ENCODE data around the gene SCP2.

The SCP2 gene

GRCh38 chr1:52970149-52970548, 43.1 kb downstream of the SCP2 start:
- Histone ChIP-seq H3K9me2 (replicated peaks; ENCODE audit: low read depth, low read length) (no peaks in the 10 kb centered on the region), H3K4me2 (ENCODE audit: low read depth, low read length, poor library complexity, severe bottlenecking) (no peak overlapping the region), H3K36me3 (ENCODE audit: insufficient read depth, low read length) (no peaks in the 10 kb centered on the region), H3K9ac (ENCODE audit: low read depth, low read length, poor library complexity, severe bottlenecking) (no peak overlapping the region), H3K27me3 (ENCODE audit: insufficient read depth, low read length, poor library complexity, severe bottlenecking) (no peaks in the 10 kb centered on the region), H3K79me2 (ENCODE audit: insufficient read depth, low read length) (no peaks in the 10 kb centered on the region), H2AFZ (ENCODE audit: low read length) (no peak overlapping the region), H4K20me1 (ENCODE audit: insufficient read depth, low read length, poor library complexity, severe bottlenecking) (no peaks in the 10 kb centered on the region), H3K4me3 (ENCODE audit: low read length, poor library complexity, severe bottlenecking) (no peak overlapping the region), H3K9me3 (ENCODE audit: insufficient read depth, low read depth, low read length) (no peaks in the 10 kb centered on the region), H3K4me1 (ENCODE audit: insufficient read depth, low read length, poor library complexity, severe bottlenecking) (no peaks in the 10 kb centered on the region), H3F3A (ENCODE audit: low read depth) (no peaks in the 10 kb centered on the region)
- TF ChIP-seq EZH2phosphoT487 (IDR thresholded peaks at IDR 0.05; ENCODE audit: borderline replicate concordance), result no peak
- peak; percentile 67 for TF ChIP-seq CTCF (conservative IDR thresholded peaks at IDR 0.05; ENCODE audit: low read length)

GRCh38 chr1:52973841-52974240, 46.8 kb downstream of the SCP2 start:
- peaks cover 8% of the 10 kb centered on the region for H3K4me1 ChIP-seq (ENCODE audit: insufficient read depth, low read length, poor library complexity, severe bottlenecking)
- no peak overlapping the region for H3K4me2 ChIP-seq (ENCODE audit: low read depth, low read length, poor library complexity, severe bottlenecking)
- H3F3A ChIP-seq (ENCODE audit: low read depth), result no peaks in the 10 kb centered on the region
- H3K9ac ChIP-seq (ENCODE audit: low read depth, low read length, poor library complexity, severe bottlenecking), result no peak overlapping the region
- no peaks in the 10 kb centered on the region for H3K27me3 ChIP-seq (ENCODE audit: insufficient read depth, low read length, poor library complexity, severe bottlenecking)
- no peak overlapping the region for H2AFZ ChIP-seq (ENCODE audit: low read length)
- TF ChIP-seq EZH2phosphoT487 (IDR thresholded peaks at IDR 0.05; ENCODE audit: borderline replicate concordance) (no peak), CTCF (conservative IDR thresholded peaks at IDR 0.05; ENCODE audit: low read length) (no peak)
- no peaks in the 10 kb centered on the region for H3K36me3 ChIP-seq (ENCODE audit: insufficient read depth, low read length)
- no peaks in the 10 kb centered on the region for H4K20me1 ChIP-seq (ENCODE audit: insufficient read depth, low read length, poor library complexity, severe bottlenecking)
- H3K79me2 ChIP-seq (ENCODE audit: insufficient read depth, low read length), result no peaks in the 10 kb centered on the region
- no peaks in the 10 kb centered on the region for H3K9me3 ChIP-seq (ENCODE audit: insufficient read depth, low read depth, low read length)
- no peak overlapping the region for H3K4me3 ChIP-seq (ENCODE audit: low read length, poor library complexity, severe bottlenecking)
- no peaks in the 10 kb centered on the region for H3K9me2 ChIP-seq (replicated peaks; ENCODE audit: low read depth, low read length)

GRCh38 chr1:52976183-52977035, 49.3 kb downstream of the SCP2 start:
- Histone ChIP-seq H3K4me3 (ENCODE audit: low read length, poor library complexity, severe bottlenecking) (no peak overlapping the region), H3K36me3 (ENCODE audit: insufficient read depth, low read length) (no peaks in the 10 kb centered on the region), H4K20me1 (ENCODE audit: insufficient read depth, low read length, poor library complexity, severe bottlenecking) (no peaks in the 10 kb centered on the region), H3K27me3 (ENCODE audit: insufficient read depth, low read length, poor library complexity, severe bottlenecking) (no peaks in the 10 kb centered on the region), H3K9me2 (replicated peaks; ENCODE audit: low read depth, low read length) (no peaks in the 10 kb centered on the region), H3K4me2 (ENCODE audit: low read depth, low read length, poor library complexity, severe bottlenecking) (no peak overlapping the region), H2AFZ (ENCODE audit: low read length) (peak overlapping the region; percentile 45; the same call in 1 of the 2 replicates), H3K4me1 (ENCODE audit: insufficient read depth, low read length, poor library complexity, severe bottlenecking) (peaks cover 8% of the 10 kb centered on the region), H3F3A (ENCODE audit: low read depth) (no peaks in the 10 kb centered on the region), H3K9me3 (ENCODE audit: insufficient read depth, low read depth, low read length) (no peaks in the 10 kb centered on the region), H3K79me2 (ENCODE audit: insufficient read depth, low read length) (no peaks in the 10 kb centered on the region), H3K9ac (ENCODE audit: low read depth, low read length, poor library complexity, severe bottlenecking) (no peak overlapping the region)
- no peak for TF ChIP-seq EZH2phosphoT487 (IDR thresholded peaks at IDR 0.05; ENCODE audit: borderline replicate concordance)
- TF ChIP-seq CTCF (conservative IDR thresholded peaks at IDR 0.05; ENCODE audit: low read length), result no peak

Data from Loucy (cell line).